Measurements from ENCODE around the gene PLEKHG2. TPM values are rescaled to one million over a fixed set of nuclear protein-coding genes. Genes with fewer than 3 reads are reported as not detected.

The PLEKHG2 gene
- polyA plus RNA-seq, 2 of the 4 experiments (the other 2 are of a cell fraction), result 21.6 to 41.7 TPM

DNA sequence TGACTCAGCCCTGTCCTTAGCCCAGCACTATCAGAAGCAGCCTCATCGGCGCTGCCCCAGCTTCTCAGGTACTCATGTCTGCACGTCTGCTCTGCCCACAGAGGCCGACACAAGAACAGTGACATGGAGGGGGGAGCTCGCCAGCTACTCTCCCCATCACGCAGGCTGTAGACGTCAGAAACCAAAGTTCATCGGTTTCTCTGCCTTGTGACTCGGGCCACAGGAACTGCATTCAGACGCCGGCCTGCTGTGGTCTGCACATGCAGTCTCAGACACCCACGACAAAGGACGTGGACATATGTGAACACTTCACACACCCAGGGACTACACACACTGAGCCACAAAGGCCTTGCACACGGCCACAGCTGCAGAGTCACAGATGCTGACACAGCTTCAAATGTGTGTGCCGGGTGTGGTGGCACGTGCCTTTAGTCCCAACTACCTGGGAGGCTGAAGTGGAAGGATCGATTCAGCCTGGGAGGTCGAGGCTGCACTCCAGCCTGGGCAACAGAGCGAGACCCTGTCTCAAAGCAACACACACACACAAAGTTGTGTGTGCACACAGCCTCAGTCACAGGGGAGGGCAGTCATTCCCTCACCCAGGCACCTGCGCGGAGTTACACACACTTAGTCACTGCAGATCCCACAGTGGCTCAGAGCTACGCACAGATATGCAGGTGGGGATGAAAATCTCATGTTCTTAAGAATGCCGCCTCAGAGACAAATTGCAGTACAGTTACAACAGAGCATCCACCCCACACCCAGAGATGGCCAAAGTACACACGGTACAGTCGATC is 10.7 kb upstream of the PLEKHG2 start (continued):
- TF ChIP-seq PBX3 (IDR thresholded peaks at IDR 0.05), result no peak
- no peak for TF ChIP-seq KDM1A (IDR thresholded peaks at IDR 0.05; ENCODE audit: low read depth)
- TF ChIP-seq ZNF302 (CRISPR knock-in tag; IDR thresholded peaks at IDR 0.05), result no peak
- TF ChIP-seq JUN (IDR thresholded peaks at IDR 0.05), result no peak; a peak in 1 of 5 replicates
- TF ChIP-seq RCOR1 (IDR thresholded peaks at IDR 0.05; ENCODE audit: low read depth, low read length), result no peak
- no peak for TF ChIP-seq EHMT2 (IDR thresholded peaks at IDR 0.05; ENCODE audit: low read depth)
- peak; percentile 85 for TF ChIP-seq FOXS1 (CRISPR knock-in tag; IDR thresholded peaks at IDR 0.05)
- peak; percentile 27; the same call in 1 of the 2 replicates for TF ChIP-seq POLR2A (IDR thresholded peaks at IDR 0.05; ENCODE audit: low read length)
- TF ChIP-seq NFE2L2 (conservative IDR thresholded peaks at IDR 0.05; ENCODE audit: low read length), result no peak
- no peak; the same call in 1 of the 2 replicates for TF ChIP-seq POLR2AphosphoS2 (conservative IDR thresholded peaks at IDR 0.05; ENCODE audit: low read length)
- peak; percentile 93 for TF ChIP-seq MAX (IDR thresholded peaks at IDR 0.05)
- no peak for TF ChIP-seq NR3C1 (IDR thresholded peaks at IDR 0.05)
- 0 out of 2 replicates have a peak, but pooled peaks have one; percentile 28 for TF ChIP-seq MAZ (IDR thresholded peaks at IDR 0.05; ENCODE audit: borderline replicate concordance, low read depth, low read length)
- peak; percentile 82; the same call in 1 of the 2 replicates for TF ChIP-seq FOSB (CRISPR knock-in tag; IDR thresholded peaks at IDR 0.05)

DNA sequence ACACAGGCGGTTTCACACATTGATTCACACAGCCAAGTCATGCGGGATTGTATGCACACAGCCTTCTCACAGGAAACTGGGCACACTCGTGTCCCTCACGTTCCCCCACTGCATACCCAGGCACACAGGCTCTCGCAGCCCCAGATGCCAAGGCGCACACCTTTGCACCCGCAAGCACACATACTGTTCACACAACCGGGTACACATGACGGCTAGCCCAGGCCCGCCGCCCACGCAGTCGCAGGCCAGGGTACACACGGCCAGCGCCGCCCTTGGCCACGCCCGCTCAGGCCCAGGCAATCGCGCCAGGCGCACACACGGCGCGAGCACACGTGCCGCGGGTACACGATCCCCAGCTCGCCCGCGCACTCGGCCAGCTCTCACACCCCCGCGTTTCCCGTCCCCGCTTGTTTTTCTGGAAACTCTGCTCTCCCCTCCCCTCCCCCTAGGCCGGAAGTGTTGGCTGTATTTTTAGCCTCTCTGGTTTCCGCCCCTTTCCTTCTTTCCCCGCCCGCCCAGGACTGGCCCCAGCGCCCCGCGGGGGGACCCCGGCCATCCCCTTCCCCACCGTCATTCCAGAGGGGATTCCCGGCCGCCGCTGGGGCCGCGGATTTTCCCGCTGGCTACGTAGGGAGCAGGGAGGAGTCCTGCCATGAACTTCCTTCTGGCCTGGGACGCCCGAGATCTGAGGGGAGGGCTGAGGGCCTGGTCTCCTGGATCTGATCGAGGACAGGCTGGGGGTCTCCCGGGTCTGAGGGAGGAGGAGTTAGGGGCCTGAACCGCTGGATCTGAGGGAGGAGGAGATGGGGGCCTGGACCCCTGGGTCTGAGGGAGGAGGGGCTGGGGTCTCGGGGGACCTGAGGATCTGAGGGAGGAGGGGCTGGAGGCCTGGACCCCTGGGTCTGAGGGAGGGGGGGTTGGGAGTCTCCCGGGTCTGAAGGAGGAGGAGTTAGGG is 9.8 kb upstream of the PLEKHG2 start:
- Histone ChIP-seq H3K27ac (peak overlapping the region; percentile 94 to 99), H3K4me1 (peaks cover 82% of the 10 kb centered on the region), H3K4me2 (peak overlapping the region; percentile 95), H3K9me3 (no peaks in the 10 kb centered on the region), H3K4me3 (peak overlapping the region; percentile 43)
- DNase-seq (ENCODE audit: low read depth in 1 of 2, low spot score in 1 of 2), result peak; percentile 75 to 91
- ChIA-PET CTCF (interaction anchor here (1.0 to 21.4 kb wide), 9 partner anchors 8 to 1169 kb away, joined by 3 to 484 read pairs (median 6); partner anchors contain the start of genes EID2, MED29, MRPS12 and PAF1), POLR2A (interaction anchor here (0.5 to 9.4 kb wide), 9 partner anchors 8 to 61 kb away, joined by 3 to 140 read pairs (median 7); partner anchors contain the start of genes MED29, PAF1, PLEKHG2 and RPS16)
- ATAC-seq, result peak; percentile 5 to 25
- no peak for FAIRE-seq
- WGBS (ENCODE audit: missing lambda C conversion rate), result 3% methylated on average over 54 of the region's 59 CpGs
- TF ChIP-seq CBX8 (IDR thresholded peaks at IDR 0.05), result no peak
- no peak; the same call in 2 of the 3 replicates for TF ChIP-seq BCL3 (IDR thresholded peaks at IDR 0.05)
- no peak for TF ChIP-seq HDAC2 (IDR thresholded peaks at IDR 0.05)
- peak; percentile 41; the same call in 1 of the 2 replicates for TF ChIP-seq POLR2A (IDR thresholded peaks at IDR 0.05; ENCODE audit: low read length)
- TF ChIP-seq RCOR1 (IDR thresholded peaks at IDR 0.05; ENCODE audit: low read depth, low read length), result no peak
- peak; percentile 92 for TF ChIP-seq FOXS1 (CRISPR knock-in tag; IDR thresholded peaks at IDR 0.05)
- peak; percentile 96 for TF ChIP-seq TP53 (CRISPR knock-in tag; IDR thresholded peaks at IDR 0.05)
- peak; percentile 98 for TF ChIP-seq MAX (IDR thresholded peaks at IDR 0.05)
- TF ChIP-seq PBX3 (IDR thresholded peaks at IDR 0.05), result 0 out of 2 replicates have a peak, but pooled peaks have one; percentile 12
- TF ChIP-seq HOXB13 (CRISPR knock-in tag; IDR thresholded peaks at IDR 0.05; ENCODE audit: low read depth), result peak; percentile 98
- TF ChIP-seq HOXA7 (CRISPR knock-in tag; IDR thresholded peaks at IDR 0.05), result peak; percentile 86; the same call in 1 of the 2 replicates
- peak; percentile 78 for TF ChIP-seq USF2 (IDR thresholded peaks at IDR 0.05)
- no peak for TF ChIP-seq EHMT2 (IDR thresholded peaks at IDR 0.05; ENCODE audit: low read depth)
- TF ChIP-seq ESRRA (IDR thresholded peaks at IDR 0.05; ENCODE audit: borderline replicate concordance, low read length), result peak; percentile 29; the same call in 1 of the 2 replicates
- no peak for TF ChIP-seq JUNB (IDR thresholded peaks at IDR 0.05)
- TF ChIP-seq TFCP2L1 (CRISPR knock-in tag; IDR thresholded peaks at IDR 0.05), result peak; percentile 90
- TF ChIP-seq JUN (IDR thresholded peaks at IDR 0.05), result peak; percentile 74 to 79; a peak in 3 of 5 replicates
- peak; percentile 82; the same call in 1 of the 2 replicates for TF ChIP-seq HMGXB4 (CRISPR knock-in tag; IDR thresholded peaks at IDR 0.05; ENCODE audit: borderline replicate concordance)
- TF ChIP-seq ELK1 (IDR thresholded peaks at IDR 0.05; ENCODE audit: low read depth, low read length), result 0 out of 2 replicates have a peak, but pooled peaks have one; percentile 54

Measured in A549 (cell line).